Measurements from ENCODE around the gene PCBP3.

Gene PCBP3

GRCh38 chr21:45866551-45866950 is 223.0 kb downstream of the PCBP3 start:
- DNase-seq: no peak

DNA sequence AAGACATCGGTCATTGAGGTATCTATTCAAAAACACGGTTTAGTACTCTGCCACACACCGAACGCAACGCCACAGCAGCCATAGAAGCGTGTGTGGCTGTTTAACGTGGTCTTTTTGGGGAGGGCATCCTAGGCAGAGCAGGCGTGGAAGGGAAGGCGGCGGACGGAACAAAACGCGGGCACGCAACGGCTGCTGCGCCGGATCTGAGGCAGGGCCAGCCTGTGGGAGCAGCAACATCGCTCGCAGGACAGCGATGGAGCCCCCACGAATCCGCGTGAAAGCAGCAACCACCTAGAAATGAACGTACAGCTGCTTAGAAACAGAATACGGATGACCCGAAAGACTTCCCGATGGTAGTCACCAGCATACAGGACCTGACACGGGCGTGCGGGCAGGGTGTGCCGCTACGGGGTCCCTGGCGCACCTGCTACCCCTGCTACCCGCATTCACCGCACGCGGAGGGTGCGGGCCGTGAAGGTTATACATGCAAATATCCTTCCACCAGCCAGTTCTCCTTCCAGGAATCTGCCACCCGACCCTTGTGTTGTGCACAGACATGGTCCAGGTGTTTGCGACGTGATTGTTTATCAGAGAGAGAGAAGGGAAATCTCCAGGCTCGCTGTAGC is 223.6 kb downstream of the PCBP3 start:
- no peak for DNase-seq

DNA sequence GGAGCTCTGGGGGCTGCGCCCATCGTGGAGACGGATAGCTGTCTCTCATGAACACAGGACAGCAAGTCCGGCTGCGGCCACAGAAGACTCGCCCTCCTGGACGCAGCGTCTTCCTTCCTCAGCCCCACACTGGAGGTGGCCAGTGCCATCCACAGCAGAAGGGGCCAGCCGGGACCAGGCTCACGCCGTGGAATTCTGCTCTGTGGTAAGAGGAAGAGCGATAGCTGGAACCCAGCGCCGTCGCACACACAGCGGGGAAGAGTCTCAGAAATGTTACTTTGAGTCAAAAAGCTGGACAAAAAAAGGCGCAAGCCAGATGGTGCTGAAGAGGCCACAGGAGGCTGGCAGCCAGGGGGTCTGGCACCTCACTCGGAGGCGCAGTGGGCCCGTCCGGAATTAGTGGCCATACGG is 224.2 kb downstream of the PCBP3 start:
- DNase-seq: no peak

DNA sequence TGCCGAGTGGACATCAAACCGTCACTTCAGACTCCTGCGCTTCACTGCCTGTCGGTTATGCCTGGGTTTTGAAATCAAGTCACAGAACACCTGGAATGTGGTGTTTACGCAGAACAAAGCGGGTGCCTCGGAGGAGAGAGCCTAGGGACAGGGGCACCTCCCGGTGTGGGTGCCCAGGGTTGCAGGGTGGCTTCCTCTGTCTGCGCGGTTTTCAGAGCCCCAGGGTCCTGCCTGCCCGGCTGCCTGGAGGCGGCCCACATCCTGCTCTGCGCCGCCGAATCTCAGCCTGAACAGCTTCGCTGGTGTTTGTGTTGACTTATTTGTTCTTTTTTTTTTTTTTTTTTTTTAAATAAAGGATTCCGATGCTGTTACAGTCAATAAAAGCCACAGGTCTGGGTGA is 224.6 kb downstream of the PCBP3 start:
- DNase-seq: no peak

GRCh38 chr21:45868488-45868887 is 225.0 kb downstream of the PCBP3 start:
- DNase-seq: no peak

GRCh38 chr21:45869121-45870007 is 225.8 kb downstream of the PCBP3 start:
- no peak for DNase-seq

- peak; percentile 60 for DNase-seq
Observed at GRCh38 chr21:45870421-45870820, 226.9 kb downstream of the PCBP3 start.

GRCh38 chr21:45870851-45871615 is 227.5 kb downstream of the PCBP3 start:
- DNase-seq: peak; percentile 54

DNA sequence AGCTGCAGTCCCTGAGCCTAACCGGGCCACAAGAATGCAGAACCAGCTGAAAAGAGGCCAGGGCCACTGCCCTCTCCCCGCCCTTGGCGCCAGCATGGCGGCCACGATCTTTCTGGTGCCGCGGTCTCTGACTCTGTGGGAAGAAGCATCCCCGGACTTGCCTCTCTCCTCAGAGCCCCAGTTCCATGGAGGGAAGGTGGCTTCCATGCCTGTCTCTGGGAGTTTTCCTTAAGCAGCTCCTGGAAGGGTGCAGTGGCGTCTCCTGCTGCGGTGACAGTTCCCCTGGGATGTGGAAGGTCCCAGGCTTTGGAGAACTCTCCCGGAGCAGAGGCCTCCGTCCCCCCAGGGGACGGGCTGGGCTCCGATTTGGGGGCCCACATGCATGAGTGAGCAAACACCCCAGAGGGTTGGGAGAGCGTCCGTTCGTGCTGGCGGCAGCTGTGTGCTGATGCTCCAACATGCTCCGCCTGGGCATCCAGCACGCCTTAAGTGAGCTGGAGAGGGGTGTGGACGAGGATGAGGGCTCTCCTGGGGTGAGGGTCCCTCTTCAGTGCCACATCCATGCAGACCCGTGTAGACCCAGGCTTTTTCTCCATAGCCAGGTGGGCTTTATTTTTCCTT is 228.2 kb downstream of the PCBP3 start:
- DNase-seq: no peak

DNA sequence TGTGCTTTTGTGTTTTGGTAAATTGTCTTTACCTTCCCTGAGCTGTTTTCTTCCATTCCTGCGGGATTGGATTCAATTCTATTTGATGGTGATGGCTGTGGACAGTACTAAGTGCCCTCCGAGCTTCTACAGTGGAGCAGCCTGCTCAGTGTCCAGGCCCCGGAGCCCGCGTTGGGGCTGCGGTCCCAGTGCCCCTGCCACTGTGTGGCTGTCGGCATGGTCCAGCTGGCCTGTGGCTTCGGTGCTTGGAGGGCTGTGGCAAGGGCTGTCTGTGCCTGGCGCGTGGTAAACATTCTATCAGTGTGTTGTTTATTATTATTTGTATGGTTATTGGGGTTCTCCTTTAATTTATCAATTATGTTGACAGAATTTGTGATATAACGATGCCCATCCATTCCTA is 228.9 kb downstream of the PCBP3 start:
- DNase-seq: no peak

GRCh38 chr21:45872902-45873301 is 229.4 kb downstream of the PCBP3 start:
- DNase-seq: no peak

DNA sequence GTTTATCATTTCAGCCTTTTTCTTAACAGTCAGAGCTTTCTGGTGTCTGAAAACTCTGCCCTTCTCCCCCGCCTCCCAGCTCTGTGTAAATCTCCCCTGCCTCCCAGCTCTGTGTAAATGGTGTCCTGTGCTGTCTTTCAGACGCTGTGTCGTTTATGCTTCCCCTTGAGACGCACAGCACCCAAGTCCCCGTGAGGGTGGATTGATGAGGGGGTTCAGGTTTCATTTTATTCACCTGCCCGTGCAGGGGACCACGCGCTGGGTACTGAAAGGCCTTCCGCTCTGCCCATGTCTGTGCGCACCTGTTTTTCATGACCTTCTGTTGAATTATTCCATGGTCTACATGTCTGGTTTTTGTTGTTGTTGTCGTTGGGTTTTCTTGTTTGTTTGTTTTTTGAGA is 229.9 kb downstream of the PCBP3 start:
- DNase-seq: peak; percentile 34

DNA sequence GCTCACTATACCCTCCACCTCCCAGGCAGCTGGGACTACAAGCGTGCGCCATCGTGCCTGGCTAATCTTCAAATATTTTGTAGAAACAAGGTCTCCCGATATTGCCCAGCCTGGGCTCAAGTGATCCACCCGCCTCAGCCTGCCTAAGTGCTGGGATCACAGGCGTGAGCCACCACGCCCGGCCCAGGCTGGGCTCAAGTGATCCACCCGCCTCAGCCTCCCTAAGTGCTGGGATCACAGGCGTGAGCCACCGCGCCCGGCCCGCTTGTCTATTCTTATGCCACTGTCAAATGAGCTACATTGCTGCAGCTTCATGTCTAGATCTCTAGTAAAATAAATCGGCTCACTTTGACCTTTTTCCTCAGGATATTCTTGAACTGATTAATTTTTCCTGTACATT is 230.3 kb downstream of the PCBP3 start:
- peak; percentile 34 for DNase-seq

DNA sequence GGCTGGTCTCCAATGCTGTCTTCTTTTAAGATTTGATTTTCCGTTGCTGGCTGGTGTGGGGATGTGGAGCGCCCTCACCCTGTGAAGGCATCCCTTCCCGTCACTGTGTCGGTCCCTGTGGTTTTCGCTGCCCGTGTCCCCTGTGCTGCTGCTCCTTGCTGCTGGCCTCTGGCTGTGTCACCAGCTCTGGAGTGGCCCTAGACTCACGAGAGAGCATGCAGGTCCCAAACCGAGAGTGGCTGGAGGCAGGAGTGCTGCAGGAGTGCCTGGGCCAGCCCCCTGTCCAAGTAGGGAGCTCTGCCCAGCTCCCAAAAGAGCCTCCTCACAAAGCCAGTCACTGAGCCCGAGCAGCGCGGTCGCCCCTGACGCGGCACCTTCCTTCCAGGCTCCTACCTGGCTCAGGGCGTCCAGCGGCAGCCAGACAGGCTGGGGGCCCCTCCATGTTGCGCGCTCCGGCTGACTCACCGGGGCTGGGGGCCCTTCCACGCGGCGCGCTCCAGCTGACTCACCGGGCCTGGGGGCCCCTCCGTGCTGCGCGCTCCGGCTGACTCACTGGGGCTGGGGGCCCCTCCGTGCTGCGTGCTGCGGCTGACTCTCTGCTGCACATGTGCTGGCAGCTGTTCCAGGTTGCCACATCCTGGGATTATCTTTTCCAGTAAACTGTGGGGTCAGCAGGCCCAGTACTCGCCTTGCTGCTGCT is 231.3 kb downstream of the PCBP3 start:
- peak; percentile 60 for DNase-seq

DNA sequence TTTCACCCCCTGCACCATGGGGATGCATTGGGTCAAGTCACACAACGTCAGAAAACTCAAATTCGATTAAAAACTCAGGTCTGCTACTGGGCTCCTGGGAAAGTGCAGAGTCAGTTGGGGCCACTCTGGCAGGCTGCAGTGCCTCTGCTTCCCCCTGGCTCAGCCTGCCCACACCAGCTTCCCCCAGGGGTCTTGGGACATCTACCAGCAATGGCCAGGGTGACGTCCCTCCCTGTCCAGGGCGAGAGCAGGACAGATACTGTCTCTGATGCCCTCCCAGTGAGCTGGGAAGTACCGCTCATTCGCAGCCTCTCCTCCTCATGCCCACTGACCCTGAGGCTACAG is 231.9 kb downstream of the PCBP3 start:
- DNase-seq: peak; percentile 21

- peak; percentile 36 for DNase-seq
Observed at GRCh38 chr21:45875881-45876280, 232.4 kb downstream of the PCBP3 start.

DNA sequence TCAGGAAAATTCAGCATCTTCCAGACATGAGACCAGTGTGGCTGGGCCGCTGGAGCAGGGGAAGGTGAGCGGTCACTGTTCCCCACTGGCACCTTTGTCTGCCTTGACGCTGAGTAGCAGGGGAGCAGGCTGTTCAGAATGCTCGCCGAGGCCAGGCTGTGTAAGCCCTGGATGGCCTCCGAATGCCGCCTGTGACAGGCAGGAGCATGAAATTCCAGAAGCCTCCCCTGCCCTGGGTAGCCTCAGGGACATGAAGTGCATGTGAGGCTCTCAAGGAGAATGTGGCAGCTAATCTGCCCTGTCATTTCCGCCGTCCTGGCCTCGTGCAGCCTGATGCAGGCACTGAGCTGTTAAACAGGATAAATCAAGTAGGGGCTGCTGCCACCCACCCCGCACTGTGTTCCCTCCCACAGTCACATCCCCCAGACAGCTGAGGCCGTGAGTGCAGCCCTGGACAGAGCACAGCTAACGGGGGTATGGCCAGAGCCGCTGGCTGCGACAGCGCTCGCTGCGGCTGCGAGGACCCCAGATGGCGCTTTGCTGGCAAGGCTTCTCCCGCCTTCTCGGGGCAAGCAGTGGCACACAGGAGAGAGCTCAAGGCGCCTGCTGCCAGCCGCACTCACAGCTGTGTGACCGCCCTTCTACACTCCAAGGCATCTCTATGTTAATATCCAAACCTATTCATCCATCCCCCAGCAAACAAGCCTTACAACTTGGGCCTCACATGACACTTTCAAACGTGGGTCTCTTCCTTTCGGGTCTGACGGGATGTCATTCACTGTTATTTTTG is 233.1 kb downstream of the PCBP3 start:
- peak; percentile 38 for DNase-seq

- DNase-seq: peak; percentile 2
Observed at GRCh38 chr21:45877171-45877438, 233.6 kb downstream of the PCBP3 start.

DNA sequence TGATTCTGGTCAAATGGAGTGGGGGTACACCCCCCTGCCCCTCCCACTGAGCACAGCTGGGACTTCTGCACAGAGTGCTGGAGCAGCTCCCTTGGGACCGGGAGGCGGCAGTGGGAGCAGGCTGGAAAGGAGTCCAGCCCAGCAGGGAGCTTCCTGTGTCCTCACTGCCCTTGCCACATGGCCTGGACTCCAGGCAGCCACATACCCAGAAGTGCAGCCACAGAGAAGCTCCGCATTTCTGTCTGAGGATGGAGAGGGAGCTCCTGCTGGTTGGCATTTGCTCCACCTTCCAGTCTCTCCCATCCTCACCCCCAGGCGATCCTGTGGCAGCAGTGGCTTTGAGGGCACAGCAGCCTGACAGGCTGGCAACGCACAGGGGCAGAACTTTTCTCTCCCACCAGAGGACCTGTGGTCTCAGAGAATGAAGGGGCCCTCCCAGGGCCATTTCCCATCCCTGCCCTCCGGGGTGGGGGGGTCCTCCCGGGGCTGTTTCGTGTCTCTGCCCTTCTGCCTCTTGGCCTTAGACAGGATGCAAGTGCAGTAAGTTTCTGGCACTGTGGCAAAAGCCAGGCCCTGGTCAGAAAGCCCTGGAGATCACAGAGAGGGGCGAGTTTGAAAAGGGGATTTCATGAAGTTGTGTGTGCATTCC is 234.4 kb downstream of the PCBP3 start:
- peak; percentile 53 for DNase-seq

GRCh38 chr21:45880097-45881068 is 236.9 kb downstream of the PCBP3 start:
- DNase-seq: peak; percentile 89

Measured in activated effector memory CD4-positive, alpha-beta T cell treated with anti-CD3 and anti-CD28 coated beads, Interleukin-2, amount 50 U/mL, for 16 hours (primary cell).